Measurements from ENCODE around the gene CACNG6.

DNA sequence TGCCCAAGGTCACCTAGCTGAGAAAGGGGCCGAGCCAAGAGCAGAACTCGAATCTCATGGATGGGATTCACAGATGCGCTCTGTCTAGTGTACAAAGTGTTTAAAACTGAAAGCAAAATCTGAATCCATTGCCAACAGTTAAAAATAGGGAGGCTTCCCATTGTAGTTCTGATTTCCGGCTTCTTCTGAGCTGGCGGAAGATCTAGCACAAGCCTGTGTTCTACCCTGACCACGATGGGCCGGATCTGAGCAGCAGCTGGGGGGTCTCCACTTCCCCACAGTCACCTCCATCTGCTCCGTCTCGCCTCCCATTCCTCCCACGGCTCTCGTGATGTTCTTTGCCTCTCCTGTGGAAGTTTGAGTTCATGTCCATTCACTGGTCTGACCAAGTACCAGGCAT is 26.3 kb upstream of the CACNG6 start:
- TF ChIP-seq, protein P1, sequence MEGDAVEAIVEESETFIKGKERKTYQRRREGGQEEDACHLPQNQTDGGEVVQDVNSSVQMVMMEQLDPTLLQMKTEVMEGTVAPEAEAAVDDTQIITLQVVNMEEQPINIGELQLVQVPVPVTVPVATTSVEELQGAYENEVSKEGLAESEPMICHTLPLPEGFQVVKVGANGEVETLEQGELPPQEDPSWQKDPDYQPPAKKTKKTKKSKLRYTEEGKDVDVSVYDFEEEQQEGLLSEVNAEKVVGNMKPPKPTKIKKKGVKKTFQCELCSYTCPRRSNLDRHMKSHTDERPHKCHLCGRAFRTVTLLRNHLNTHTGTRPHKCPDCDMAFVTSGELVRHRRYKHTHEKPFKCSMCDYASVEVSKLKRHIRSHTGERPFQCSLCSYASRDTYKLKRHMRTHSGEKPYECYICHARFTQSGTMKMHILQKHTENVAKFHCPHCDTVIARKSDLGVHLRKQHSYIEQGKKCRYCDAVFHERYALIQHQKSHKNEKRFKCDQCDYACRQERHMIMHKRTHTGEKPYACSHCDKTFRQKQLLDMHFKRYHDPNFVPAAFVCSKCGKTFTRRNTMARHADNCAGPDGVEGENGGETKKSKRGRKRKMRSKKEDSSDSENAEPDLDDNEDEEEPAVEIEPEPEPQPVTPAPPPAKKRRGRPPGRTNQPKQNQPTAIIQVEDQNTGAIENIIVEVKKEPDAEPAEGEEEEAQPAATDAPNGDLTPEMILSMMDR (conservative IDR thresholded peaks at IDR 0.05; ENCODE audit: low read length) = no peak
- no peak for TF ChIP-seq EZH2phosphoT487 (IDR thresholded peaks at IDR 0.05; ENCODE audit: borderline replicate concordance, low read depth, low read length)
